Epidermal melanocyte (primary cell): ENCODE data around the gene PTPRO.
A peak's percentile ranks its signal among the peaks of the same experiment; 100 is the strongest.

Experiments used
- DNase-seq: peaks from one replicate; pipeline ENCODE4 v3.0.0; 2011; ENCODE audit warnings: low spot score; ENCODE audit not compliant: insufficient read length

Gene PTPRO

DNA sequence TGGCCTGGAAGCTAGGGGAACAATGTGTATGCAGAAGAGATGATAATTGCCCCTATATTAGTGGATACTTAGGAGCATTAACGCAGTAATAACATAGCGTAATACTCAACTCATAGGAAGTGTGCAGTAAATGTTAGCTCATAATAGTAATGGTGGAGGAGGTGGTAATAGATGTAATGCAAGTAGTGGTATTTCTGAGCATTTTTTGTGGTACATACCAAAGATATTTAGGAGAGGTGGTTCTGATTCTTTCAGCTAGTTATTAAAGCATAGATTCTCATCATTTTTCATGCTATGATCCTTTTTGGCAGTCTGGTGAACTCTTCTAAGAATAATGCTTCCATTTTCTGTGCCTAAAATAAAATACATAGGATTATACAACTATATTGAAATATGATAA is 233.1 kb downstream of the PTPRO start:
- no peak for DNase-seq

DNA sequence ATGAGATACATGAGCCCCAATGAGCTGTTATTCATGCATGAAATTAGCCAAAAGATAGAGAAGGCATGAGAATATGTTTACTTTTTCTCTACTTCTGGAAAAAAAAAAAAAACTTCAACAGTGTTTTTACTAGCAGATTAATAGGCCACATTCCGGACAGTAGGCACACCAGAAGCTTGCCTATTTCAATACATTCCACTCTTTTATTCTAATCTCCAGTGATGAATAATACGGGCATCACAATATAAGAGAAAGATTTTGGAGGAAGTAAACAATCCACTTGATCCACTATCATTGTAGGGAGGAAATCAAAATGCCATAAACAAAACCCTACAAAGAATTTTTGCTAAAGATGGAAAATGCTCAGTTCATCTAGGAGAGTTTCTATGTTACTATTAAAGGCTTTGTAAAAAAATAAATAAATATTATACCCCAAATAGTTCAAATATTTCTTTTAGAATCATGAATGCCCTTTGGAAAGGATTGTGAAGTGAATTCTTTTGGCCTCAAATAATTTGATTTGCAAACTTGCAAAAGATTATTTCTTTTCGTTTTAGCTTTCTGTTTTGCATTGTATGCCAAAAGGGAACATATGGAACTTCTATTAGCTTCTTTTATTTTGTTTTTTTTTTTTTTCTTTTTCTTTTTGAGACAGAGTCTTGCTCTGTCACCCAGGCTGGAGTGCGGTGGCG is 234.2 kb downstream of the PTPRO start:
- DNase-seq: no peak

DNA sequence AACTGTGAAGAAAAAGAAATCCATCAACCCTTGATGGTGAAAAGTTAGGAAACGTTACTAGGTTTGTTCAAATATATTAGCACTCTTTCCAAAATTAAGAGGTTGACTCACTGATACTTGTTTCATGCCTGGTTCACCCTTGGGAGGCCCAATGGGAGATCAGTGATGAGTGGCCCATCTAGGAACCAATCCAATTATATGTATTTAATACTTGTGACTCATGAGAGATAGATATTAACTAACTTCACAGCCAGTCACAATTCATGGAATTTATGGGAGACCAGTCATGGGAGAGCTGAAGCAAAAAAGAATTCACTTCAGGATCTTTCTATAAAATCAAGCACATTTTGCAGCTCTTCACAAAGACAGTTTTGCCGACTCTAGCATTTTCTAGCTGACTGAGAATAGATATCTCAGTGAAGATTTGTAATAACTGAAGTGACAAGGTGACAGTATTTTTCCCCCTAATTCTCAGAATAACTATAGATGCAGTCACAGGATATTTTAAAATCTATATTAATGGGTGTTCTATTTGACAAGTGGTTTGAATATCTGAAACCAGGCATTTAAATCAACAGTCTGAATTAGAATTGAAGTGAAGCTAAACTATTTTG is 236.7 kb downstream of the PTPRO start:
- no peak for DNase-seq

DNA sequence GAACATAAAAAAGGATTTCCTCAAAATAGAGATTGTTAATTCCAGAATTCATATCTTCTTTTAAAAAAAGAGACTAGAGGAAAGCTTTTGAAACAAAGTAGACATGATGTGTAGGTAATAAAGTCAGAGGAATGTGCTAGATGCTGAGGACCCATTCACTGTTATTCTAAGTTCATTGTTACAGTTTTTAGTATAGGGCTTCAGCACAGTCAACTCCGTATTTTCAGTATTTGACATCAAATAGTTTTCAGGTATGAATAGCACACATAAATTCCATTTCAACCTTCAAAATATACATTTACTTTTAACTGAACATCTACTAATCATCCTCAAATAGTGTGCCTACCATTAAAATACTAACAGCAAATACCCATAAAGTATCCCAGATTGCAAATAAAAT is 239.1 kb downstream of the PTPRO start:
- DNase-seq: no peak

DNA sequence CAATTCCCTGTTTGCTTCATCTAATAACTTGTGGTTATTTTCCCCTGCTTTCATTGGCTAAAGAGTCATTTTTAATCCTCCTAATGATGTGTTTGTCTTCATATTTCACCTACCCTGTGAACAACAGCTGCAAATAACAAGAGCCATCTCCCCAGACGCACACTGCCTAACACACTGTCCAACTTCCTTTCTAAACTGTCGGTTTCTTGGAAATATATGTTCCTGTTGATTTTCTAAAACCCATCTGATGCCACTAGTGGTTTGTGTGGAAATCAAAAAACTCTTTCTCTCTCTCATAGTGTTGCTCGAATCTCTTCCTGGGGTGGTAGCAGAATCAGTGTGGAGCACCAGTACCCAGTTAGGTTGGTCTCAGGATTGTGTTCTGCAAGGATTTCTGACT is 240.0 kb downstream of the PTPRO start:
- no peak for DNase-seq

DNA sequence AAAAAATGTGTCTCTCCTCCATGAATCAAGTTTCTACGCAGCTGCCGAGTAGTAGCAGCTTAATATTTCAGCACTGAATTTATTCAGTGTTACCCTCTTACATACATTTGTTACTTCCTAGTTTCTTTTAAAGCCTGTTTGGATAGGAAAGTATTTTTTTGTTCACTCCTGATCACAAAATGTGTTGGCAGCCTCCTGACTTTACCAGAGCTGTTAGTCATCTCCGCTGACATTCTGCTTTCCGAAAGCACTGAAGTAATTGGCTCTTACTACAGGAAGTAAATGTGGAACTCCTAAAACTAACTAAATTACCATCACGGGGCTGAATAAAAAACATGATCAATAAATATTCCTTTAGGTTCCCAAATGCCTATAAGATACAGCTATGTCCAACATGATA is 241.4 kb downstream of the PTPRO start:
- no peak for DNase-seq

DNA sequence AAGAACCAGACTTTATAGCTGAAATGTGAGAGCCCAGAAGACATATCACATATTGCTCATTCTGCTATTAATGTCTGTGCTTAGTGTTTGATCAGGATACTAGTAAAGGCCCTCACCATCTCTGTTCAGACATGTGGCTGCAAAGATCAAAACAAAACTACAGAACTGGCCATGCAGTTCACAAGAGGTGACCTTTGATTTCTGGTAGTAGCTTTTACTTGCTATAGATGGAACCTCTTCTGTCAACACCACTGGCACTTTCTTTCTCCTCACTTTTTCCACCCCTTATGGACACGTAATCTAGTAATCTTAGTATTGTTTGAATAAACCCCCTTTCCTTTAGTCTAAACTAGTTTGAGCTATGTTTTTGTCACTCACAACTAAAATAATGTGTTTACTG is 252.0 kb downstream of the PTPRO start:
- DNase-seq: no peak

DNA sequence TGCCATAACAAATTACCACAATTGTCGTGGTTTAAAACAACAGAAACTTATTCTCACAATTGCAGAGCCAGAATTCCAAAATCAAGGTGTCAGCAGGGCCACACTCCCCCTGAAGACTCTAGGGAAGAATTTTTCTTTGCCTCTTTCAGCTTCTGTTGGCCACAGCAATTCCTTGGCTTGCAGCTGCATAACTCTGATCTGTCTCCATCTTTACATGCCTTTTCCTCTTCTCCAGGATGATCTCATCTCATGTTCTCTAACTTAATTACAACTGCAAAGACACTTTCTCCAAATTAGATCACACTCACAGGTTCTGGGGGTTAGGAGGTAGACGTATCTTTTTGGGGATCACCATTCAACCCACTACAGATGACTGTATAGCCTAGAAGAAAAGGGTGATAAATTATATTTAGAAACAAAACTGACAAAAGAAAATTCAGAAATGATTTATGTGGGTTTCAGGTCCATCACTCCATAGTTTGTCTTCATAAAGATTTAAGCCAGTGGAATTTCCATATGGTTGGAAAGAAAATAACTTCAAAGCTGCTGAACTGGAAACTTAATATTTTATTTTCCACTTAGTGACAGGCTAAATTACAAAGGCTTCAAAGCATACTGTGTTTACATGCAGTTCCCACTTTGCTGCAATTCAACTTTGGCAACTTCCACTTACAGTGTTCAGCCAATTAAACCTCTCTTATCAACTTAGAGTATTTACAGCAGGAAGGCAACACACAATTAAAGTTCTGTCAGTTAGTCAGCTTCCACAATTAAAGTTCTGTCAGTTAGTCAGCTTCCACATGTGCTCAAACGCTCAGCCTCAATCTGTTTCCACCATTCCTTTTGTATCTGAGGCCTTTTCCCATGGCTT is 253.6 kb downstream of the PTPRO start:
- no peak for DNase-seq

DNA sequence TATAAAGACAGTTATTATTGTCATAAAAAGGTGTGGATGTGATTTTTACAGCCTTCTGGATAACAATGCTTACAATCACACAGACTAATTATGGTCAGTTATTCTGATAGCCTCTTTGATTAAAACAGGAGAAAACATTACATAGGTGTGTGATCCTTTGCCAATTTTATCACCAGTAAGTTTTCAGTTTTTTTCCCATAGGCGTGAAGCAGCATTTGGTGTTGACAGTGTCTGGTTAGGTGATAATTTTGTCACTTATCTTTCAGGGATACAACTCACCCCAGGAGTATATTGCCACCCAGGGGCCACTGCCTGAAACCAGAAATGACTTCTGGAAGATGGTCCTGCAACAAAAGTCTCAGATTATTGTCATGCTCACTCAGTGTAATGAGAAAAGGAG is 258.1 kb downstream of the PTPRO start:
- no peak for DNase-seq

DNA sequence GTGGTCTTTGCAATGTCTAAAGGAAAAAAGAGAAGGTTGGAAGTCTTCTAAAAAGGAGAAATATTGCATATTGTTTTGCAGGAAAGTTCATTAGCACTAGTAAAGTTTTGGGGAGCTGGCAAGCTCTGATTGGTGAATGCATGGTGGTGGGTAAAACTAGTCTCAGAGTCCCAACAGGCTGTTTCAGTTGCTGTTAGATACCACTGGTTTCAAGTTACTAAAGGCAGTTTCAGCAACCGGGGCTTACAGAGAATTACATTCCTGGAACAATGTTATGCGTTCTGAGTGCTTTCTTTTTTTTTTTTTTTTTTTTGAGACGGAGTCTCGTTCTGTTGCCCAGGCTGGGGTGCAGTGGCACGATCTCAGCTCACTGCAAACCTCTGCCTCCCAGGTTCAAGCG is 258.7 kb downstream of the PTPRO start:
- DNase-seq: no peak

DNA sequence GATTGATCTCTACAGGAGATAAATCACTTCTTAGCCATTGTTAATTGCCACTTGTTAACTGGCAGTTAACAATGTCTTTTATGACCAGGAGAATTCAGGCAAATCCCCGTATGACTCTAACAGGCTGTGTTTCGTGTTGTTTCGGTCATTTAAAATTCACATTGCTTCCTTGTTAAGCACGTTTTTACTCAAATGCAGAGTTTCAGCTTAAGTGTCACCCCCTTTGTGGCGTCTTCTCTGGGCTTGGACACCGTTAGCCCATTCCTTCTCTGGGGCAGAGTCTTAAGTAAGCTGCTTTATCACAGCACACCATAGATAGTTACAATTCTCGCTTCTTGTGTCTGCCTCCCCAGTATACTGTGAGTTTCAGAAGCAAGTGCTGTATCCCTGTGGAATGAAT is 261.5 kb downstream of the PTPRO start:
- no peak for DNase-seq

DNA sequence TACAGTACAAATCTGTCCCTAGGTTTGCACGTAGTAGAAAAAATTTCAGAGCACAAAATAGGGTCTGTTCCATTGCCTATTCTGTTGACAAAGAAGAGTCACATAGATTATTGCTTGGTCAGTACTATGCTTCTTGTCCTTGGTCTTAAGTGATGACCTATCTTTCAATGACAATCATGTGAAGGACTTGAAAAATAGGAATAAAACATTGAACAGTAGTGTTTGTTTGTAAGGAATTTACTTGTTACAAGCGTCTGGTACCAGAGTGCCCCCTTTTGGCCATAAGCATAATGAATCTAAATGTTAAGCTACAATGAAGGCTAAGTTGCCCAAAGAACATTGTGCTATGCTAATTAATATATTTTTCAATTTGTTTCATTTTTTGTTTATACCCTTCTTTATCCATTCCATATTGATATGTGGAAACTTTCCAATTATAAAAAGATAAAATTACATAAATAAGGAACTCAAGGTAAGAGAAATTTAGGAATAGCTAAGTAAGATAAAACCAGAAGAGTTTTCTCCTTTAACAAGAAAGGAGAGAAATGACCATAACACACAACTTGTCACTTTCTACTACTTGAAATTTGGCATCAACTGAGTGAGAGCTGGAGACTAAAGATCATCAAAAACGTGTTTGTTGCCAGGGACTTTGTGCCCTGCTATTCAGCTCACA is 262.2 kb downstream of the PTPRO start:
- DNase-seq: no peak

DNA sequence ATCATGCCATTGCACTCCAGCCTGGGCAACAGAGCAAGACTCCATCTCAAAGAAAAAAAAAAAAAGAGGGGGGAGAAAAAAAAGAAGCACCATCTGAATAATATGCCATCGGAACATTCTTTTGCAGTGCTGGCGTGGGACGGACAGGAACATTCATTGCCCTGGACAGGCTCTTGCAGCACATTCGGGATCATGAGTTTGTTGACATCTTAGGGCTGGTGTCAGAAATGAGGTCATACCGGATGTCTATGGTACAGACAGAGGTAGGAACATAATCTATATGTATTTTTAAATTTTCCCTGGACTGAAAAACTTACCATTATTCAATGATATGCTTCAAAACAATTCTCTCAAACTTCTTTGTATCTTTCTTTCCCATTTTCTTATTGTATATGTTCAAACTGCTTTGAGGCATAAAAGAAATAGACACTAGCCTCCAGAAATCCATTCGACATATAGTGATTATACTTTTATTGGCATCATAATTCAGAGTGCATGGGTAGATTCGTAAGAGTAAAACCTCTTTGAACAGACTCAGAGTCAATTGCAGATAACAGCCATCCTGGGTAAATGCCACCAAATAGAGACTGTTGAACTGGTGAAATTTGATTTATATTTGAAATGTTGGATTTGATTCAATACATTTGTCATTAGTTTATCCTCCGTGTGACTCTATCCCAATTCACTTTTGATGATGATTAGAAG is 267.2 kb downstream of the PTPRO start:
- no peak for DNase-seq

DNA sequence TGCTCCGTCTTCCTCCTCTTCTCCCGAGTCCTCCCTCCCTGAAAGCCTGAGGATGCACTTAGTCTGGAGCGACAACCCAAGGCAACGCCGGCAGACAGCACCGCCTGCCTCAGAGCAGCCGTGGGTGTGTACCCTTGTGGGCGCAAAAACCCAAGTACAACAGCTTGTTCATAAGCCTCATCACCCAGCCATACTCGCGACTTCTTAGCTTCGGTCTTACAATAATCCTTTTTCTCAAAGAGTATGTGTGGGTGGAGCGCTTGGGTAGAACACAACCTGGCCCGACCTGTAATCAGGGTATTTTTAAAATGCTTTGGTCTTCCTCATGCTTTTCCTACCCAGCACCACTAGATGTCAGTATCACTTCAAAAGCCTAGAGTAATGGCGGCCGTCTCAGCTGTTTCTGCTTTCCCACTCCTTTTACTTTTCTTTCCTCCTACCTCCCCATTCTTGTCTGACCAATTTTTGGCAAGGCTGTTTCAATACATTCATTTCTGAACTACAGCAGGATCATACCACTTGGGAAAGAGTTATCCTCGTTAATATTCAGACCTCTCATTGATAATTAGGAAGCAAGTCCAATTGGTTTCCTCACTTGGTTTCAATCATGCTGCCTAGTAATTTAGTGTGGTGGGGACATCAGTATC is 268.0 kb downstream of the PTPRO start:
- peak; percentile 70 for DNase-seq

DNA sequence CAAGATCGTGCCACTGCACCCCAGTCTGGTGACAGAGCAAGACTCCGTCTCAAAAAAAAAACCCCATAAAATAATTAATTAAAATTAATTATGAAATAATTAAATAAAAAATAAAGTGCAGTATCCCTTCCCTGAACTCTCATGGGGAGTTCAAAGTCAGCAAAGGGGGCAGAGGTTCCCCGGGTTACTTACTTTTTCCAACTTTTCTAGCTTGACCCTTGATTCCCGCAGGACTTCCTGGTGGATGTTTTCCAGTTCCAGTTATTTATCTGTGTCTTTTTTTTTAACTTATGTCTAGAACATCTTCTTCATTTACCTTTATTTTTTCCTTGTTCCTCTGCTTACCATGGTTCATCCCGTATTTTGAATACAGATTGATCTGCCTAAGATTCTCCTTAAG is 269.5 kb downstream of the PTPRO start:
- no peak for DNase-seq

DNA sequence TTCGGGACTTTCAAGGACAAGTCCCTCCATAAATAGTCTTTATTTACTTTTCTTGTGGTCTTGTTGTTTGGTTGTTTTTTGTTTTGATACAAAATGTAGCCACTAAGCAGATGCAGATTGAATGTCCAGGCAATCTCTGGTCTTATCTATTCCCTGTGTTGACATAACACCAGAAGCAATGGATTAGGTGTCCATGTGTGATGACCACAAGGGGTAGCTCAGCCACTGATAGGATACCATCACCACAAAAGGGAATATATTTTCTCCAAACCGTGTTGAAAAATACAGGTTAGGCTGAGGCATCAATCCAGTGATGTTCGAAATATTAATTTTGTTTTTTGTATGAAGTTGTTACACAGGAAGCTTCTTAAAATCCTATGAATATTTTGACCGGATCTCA is 270.6 kb downstream of the PTPRO start:
- no peak for DNase-seq

DNA sequence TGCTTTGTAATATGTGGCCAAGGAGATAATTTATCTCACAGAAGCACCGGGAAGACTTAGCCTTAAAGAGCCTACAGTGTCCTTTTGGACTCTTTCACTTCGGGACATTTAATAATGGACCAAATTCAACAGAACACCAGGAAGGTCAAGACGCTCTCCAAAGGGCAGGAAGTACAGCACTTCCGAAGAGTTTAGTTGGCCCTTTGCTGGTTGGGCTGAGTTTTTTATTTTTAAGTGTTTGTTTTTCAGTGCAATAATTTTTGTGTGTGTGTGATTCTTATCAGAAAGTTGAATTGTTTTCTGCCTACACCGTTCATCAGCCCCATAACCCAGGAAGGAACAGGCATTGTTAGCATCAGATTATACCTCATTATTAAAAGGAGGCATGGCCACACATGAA is 273.9 kb downstream of the PTPRO start:
- DNase-seq: no peak

DNA sequence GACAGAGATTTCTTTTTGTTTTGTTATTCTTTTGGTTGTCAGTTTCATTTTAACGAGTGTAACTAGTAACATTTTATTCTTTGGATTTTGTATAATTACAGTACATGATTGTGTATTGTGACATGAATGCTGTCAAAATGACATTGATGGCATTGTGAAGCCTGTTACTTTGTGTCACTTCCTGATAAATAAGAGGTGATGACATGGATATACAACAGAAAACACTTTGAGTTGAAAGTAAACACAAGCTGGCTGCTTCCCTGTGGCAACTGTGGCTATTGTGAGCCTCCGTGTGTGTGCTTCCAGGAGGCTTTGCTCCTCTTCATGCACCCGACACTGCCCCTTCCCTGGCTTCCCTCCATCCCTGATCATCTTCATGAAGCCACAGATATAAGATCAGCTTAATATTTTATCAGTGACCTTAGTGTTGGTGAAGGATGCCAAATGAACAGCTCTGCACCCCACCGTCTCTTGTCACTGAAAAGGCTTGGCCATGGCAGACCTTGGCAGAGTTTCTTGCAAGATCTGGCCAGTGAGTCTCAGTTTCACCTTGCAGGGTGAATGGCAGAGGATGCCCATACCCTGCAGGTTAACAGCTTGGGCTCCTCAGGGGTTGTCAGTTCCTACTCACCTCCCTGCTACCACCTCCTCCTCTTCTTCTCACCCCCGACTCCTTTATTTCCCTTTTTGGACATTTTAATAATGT is 275.0 kb downstream of the PTPRO start:
- no peak for DNase-seq

DNA sequence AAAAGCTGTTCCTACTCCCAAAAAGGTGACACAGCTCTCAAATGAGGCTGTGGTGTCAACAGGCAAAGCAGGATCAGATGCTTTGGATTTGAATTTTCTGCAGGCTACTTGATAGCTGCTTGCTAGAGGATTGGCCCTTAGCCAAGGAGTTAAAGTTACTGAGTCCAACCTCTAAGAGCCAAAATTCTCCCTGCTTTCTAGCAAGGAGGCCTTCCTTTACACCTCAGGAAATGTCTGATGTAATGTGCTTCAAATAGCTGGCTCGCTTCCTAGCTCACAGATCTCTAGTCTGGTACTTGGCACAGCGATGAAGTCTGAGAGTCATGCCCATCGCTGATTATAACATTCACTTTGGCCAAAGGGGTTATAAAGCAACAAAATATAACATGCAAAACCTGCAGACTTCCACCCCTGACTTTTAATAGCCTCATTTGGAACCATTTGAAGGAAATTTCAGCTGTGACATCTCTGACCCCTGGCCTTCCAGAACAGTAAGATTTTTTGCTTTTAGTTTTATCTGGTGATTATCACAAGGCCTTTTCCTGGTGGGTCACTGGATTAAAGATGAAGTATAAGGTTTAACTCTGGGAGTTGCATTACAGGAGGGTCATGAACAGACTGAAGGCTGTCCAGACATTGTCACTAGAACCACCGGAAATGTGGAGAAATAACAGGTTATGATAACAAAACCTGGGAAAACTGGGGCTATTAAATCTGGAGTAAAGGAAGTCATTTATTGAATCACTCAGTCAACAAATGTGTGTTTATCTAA is 277.1 kb downstream of the PTPRO start:
- no peak for DNase-seq
